GM23248 (cell line): ENCODE data around the gene POLN. TPM values are rescaled to one million over a fixed set of nuclear protein-coding genes. Genes with fewer than 3 reads are reported as not detected.
"Not testable (repeated sequence)": the region's sequence is repeated elsewhere in the genome, so short reads cannot be mapped to it uniquely, and the experiment has no call there.

Source experiments
- DNase-seq: peaks from one replicate; pipeline ENCODE4 v3.0.0-alpha.2; 2015
- H2AFZ ChIP-seq: fragments of 200-600 bp; sonication (generic); 2 replicates; pipeline ENCODE4 v1.6.1; 2016; ENCODE audit warnings: antibody characterized with exemption
- H3F3A ChIP-seq: fragments of 200-600 bp; sonication (generic); 2 replicates; pipeline ENCODE4 v1.6.1; 2016; ENCODE audit warnings: mild to moderate bottlenecking, antibody characterized with exemption, mixed run types; ENCODE audit not compliant: insufficient read depth
- H3K27ac ChIP-seq: fragments of 200-600 bp; sonication (generic); 2 replicates; pipeline ENCODE4 v1.5.1; 2016; ENCODE audit warnings: mild to moderate bottlenecking
- H3K27me3 ChIP-seq: fragments of 200-600 bp; sonication (generic); replicated peaks from 2 replicates; pipeline ENCODE4 v1.6.1; 2016; ENCODE audit warnings: mild to moderate bottlenecking; ENCODE audit not compliant: insufficient read depth
- H3K36me3 ChIP-seq: fragments of 200-600 bp; sonication (generic); 2 replicates; pipeline ENCODE4 v1.6.1; 2016; ENCODE audit warnings: low read depth, mild to moderate bottlenecking
- H3K4me1 ChIP-seq: fragments of 200-600 bp; sonication (generic); 2 replicates; pipeline ENCODE4 v1.6.1; 2016; ENCODE audit warnings: mild to moderate bottlenecking; ENCODE audit not compliant: insufficient read depth
- H3K4me2 ChIP-seq: fragments of 200-600 bp; sonication (generic); one replicate; pipeline ENCODE4 v1.6.1; 2016; ENCODE audit warnings: mild to moderate bottlenecking; ENCODE audit not compliant: unreplicated experiment
- H3K4me3 ChIP-seq: fragments of 200-600 bp; sonication (generic); 2 replicates; pipeline ENCODE4 v1.5.1; 2016; ENCODE audit warnings: mild to moderate bottlenecking
- H3K79me2 ChIP-seq: fragments of 200-600 bp; sonication (generic); 2 replicates; pipeline ENCODE4 v1.6.1; 2016; ENCODE audit warnings: mild to moderate bottlenecking; ENCODE audit not compliant: insufficient read depth
- H3K9ac ChIP-seq: fragments of 200-600 bp; sonication (generic); 2 replicates; pipeline ENCODE4 v1.6.1; 2016; ENCODE audit warnings: mild to moderate bottlenecking
- H3K9me2 ChIP-seq: fragments of 200-600 bp; sonication (generic); 2 replicates; pipeline ENCODE4 v1.6.1; 2016; ENCODE audit warnings: mixed run types, mild to moderate bottlenecking, moderate library complexity; ENCODE audit not compliant: insufficient read depth
- H3K9me3 ChIP-seq: fragments of 200-600 bp; sonication (generic); one replicate; pipeline ENCODE4 v1.6.1; 2017; ENCODE audit warnings: low read depth
- H4K20me1 ChIP-seq: fragments of 200-600 bp; sonication (generic); 2 replicates; pipeline ENCODE4 v1.6.0; 2016; ENCODE audit not compliant: insufficient read depth
- EZH2 ChIP-seq: fragments of 200-600 bp; sonication (generic); IDR thresholded peaks from 2 replicates; pipeline ENCODE4 v1.6.1; 2018; ENCODE audit warnings: antibody characterized with exemption, mild to moderate bottlenecking; ENCODE audit not compliant: insufficient read depth, poor library complexity, severe bottlenecking
- EZH2phosphoT487 ChIP-seq: fragments of 200-600 bp; sonication (generic); IDR thresholded peaks from 2 replicates; pipeline ENCODE4 v1.6.1; 2018; ENCODE audit warnings: antibody characterized with exemption, moderate library complexity, mild to moderate bottlenecking, low read depth; ENCODE audit not compliant: insufficient read depth
- WGBS, 2 experiments: methylation state at CpG; one replicate each; pipeline ENCODE4 v1.1.6; 2015 to 2017; ENCODE audit warnings: low lambda C conversion rate in 2 of 2, low coverage in 1 of 2; ENCODE audit errors: missing lambda C conversion rate in 2 of 2; 5-methylcytosine and 5-hydroxymethylcytosine counted together
- in situ Hi-C: fragments of 300-500 bp; cut with MboI; formaldehyde crosslinking; loops from 2 replicates; pipeline ENCODE4 v1.15.0; 2020
- polyA plus RNA-seq: library from polyadenylated mRNA; unstranded; fragments of >200 nt; fragmentation: Nextera tagmentation; extraction: Ambion mirVana; gene quantifications from 2 replicates; pipeline ENCODE4 v1.2.1, GENCODE V29; 2016
- total RNA-seq: library from RNA; depleted of rRNA; stranded (reverse); fragments of >200 nt; shearing (Covaris generic); gene quantifications from 2 replicates; pipeline ENCODE4 v1.2.3, GENCODE V29; 2014

The POLN gene
- total and polyA plus RNA-seq, 2 experiments from 2014 or later = 1.6 to 3.9 TPM

DNA sequence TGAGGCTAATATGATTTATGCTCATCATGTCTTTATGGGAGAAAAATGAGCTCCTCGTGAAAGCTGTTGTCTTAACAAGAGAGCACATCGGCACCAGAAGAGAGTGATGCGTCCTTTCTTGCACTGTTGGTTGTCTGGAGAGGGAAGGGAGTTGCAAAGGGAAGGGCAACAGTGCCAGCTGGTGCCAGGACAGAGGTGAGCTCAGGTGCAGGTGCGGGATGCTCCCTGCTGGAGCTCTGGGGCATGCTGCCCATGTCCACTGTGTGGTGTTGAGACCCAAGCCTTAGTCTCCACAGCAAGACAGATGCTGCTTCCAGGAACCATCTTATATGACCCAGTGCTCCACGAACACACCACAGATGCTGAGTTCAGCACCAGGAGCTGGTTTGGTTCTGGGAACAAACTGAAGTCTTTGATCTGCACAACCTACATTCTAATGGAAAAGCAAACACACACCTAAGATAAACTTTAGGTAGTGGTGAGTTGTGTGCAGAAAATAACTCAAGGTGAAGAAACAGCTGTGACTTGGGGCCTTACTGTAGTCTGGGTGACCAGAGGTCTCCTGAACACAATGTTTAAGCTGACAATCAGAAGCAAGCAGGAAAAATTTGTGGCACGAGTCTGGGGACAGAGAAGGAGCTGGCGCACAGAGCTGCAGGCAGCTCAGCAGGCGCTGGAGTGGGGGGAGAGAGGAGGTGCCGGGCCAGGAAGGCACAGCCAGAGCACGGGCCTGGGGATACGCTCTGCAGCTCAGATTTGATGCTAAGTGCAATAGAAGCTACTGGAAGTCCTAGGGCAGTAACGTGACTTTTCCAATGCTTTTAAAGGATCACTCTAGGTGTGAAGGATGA lies 73.2 kb downstream of the POLN start:
- Histone ChIP-seq H2AFZ (no peak overlapping the region), H3K9ac (no peak overlapping the region), H3K4me3 (no peak overlapping the region), H3K9me3 (no peaks in the 10 kb centered on the region), H3K27me3 (no peaks in the 10 kb centered on the region), H3K4me1 (no peaks in the 10 kb centered on the region), H4K20me1 (no peaks in the 10 kb centered on the region), H3K4me2 (no peak overlapping the region), H3K27ac (no peak overlapping the region), H3K79me2 (no peaks in the 10 kb centered on the region), H3K9me2 (no peaks in the 10 kb centered on the region), H3F3A (no peaks in the 10 kb centered on the region), H3K36me3 (no peaks in the 10 kb centered on the region)
- 85 to 88% methylated on average over 12 of the region's 12 CpGs for WGBS, 2 experiments
- no peak for TF ChIP-seq EZH2phosphoT487
- no peak for TF ChIP-seq EZH2
- no peak for DNase-seq
- in situ Hi-C loops = no loop called here

GRCh38 chr4:2166253-2166652 lies 75.7 kb downstream of the POLN start:
- H3K27me3 ChIP-seq = no peaks in the 10 kb centered on the region
- no peak for DNase-seq
- H2AFZ ChIP-seq = no peak overlapping the region
- H3K9ac ChIP-seq = no peak overlapping the region
- no peaks in the 10 kb centered on the region for H3K36me3 ChIP-seq
- H3K9me2 ChIP-seq = no peaks in the 10 kb centered on the region
- H3K4me1 ChIP-seq = no peaks in the 10 kb centered on the region
- in situ Hi-C loops = no loop called here
- no peaks in the 10 kb centered on the region for H3F3A ChIP-seq
- no peaks in the 10 kb centered on the region for H3K9me3 ChIP-seq
- 85 to 90% methylated on average over 5 of the region's 5 CpGs for WGBS, 2 experiments
- H3K4me2 ChIP-seq = no peak overlapping the region
- H3K4me3 ChIP-seq = no peak overlapping the region
- no peaks in the 10 kb centered on the region for H3K79me2 ChIP-seq
- TF ChIP-seq EZH2 (no peak), EZH2phosphoT487 (no peak)
- H3K27ac ChIP-seq = no peak overlapping the region
- no peaks in the 10 kb centered on the region for H4K20me1 ChIP-seq

DNA sequence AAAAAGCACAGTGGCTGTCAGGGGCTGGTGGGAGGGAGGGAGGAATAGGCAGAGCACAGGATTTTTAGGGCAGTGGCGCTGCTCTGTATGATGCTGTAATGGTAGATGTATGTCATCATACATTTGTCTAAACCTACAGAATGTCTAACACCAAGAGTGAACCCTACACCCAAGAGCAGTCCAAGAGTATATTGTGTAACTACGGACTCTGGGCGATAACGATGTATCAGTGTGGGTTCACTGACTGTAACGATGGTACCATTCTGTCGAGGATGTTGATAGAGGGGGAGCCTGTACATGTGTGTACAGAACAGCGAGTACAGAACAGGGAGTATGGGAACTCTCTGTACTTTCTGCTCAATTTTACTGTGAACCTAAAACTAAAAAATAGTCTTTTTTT lies 76.5 kb downstream of the POLN start:
- Histone ChIP-seq H3K9me2 (no peaks in the 10 kb centered on the region), H3K9ac (no peak overlapping the region), H3K36me3 (no peaks in the 10 kb centered on the region), H3K9me3 (no peaks in the 10 kb centered on the region), H4K20me1 (no peaks in the 10 kb centered on the region), H3K4me2 (no peak overlapping the region), H3K79me2 (no peaks in the 10 kb centered on the region), H3F3A (no peaks in the 10 kb centered on the region), H3K27ac (no peak overlapping the region), H3K4me1 (no peaks in the 10 kb centered on the region), H3K4me3 (no peak overlapping the region), H2AFZ (no peak overlapping the region), H3K27me3 (no peaks in the 10 kb centered on the region)
- no peak for TF ChIP-seq EZH2phosphoT487
- TF ChIP-seq EZH2 = no peak
- WGBS, 2 experiments = 96 to 97% methylated on average over 7 of the region's 7 CpGs
- in situ Hi-C loops = no loop called here
- DNase-seq = no peak

- 89% methylated on average over 18 to 19 of the region's 19 CpGs for WGBS, 2 experiments
- Histone ChIP-seq H3K4me1 (no peaks in the 10 kb centered on the region), H4K20me1 (no peaks in the 10 kb centered on the region), H3K4me3 (no peak overlapping the region), H3K4me2 (no peak overlapping the region), H3K36me3 (no peaks in the 10 kb centered on the region), H3K9me3 (no peaks in the 10 kb centered on the region), H3K9me2 (no peaks in the 10 kb centered on the region), H3K79me2 (no peaks in the 10 kb centered on the region), H3F3A (no peaks in the 10 kb centered on the region), H2AFZ (no peak overlapping the region), H3K27me3 (no peaks in the 10 kb centered on the region), H3K27ac (no peak overlapping the region), H3K9ac (no peak overlapping the region)
- in situ Hi-C loops = no loop called here
- DNase-seq = no peak
- no peak for TF ChIP-seq EZH2
- no peak for TF ChIP-seq EZH2phosphoT487
Measured at GRCh38 chr4:2163311-2163821, 78.6 kb downstream of the POLN start.

- H3K27me3 ChIP-seq, H3K4me2 ChIP-seq, DNase-seq, H3F3A ChIP-seq, H3K9ac ChIP-seq, H3K9me3 ChIP-seq, H3K79me2 ChIP-seq, H3K36me3 ChIP-seq, in situ Hi-C loops, H4K20me1 ChIP-seq, H3K4me3 ChIP-seq, H3K27ac ChIP-seq, H3K4me1 ChIP-seq, H2AFZ ChIP-seq, H3K9me2 ChIP-seq: not testable (repeated sequence)
- 94 to 98% methylated on average over 31 to 40 of the region's 40 CpGs for WGBS, 2 experiments
Measured at GRCh38 chr4:2161092-2161703, 80.7 kb downstream of the POLN start.
